Measurements from ENCODE around the gene GPR180.
A peak's percentile ranks its signal among the peaks of the same experiment; 100 is the strongest.

GPR180 gene

DNA sequence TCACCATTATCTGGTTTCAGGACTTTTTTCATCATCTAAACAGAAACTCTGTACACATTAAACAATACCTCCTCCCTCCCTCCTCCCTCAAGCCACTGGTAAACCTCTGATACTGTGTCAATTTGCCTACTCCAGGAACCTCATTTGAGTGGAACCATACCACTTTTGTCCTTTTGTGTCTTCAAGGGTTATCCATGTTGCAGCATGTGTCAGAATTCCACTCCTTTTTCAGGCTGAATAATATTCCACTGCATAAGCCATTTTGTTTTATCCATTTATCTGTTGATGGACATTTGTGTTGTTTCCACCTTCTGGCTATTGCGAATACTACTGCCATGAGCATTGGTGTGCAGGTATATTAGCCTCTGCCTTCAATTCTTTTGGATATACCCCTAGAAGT is 33.2 kb upstream of the GPR180 start:
- no peaks in the 10 kb centered on the region for H3K27me3 ChIP-seq (ENCODE audit: insufficient read depth, low read length)
- peaks cover 35% of the 10 kb centered on the region for H3K36me3 ChIP-seq (ENCODE audit: insufficient read depth, low read depth, low read length)
- no peaks in the 10 kb centered on the region for H3K4me1 ChIP-seq (ENCODE audit: insufficient read depth, low read length)
- H3K9me3 ChIP-seq (ENCODE audit: insufficient read depth, low read depth, low read length): no peaks in the 10 kb centered on the region
- no peak overlapping the region for H3K4me3 ChIP-seq (ENCODE audit: low read length)
- no peak overlapping the region for H3K27ac ChIP-seq (ENCODE audit: low read length)
- no peak overlapping the region for H3K9ac ChIP-seq (ENCODE audit: low read depth, low read length)

DNA sequence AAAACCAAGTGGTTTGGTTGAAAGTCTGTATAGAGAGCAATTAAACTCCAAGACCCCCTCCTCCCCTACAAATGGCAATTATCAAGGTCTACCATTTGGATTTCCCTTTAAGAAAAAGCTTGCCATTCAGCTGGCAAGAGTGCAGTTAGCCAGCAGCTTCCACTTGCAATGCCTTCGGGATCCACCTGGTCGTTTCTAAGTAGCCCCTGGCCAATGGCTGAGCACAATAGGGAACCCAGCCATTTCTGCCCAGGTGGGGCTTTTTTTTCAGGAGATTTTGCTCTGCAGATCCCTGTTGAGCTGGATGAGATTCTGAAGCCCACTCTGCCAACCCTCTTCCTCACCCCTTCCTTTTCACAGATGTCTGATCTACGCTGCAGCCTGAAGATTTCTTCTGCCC is 32.0 kb upstream of the GPR180 start:
- Histone ChIP-seq H3K9me3 (ENCODE audit: insufficient read depth, low read depth, low read length) (no peaks in the 10 kb centered on the region), H3K27me3 (ENCODE audit: insufficient read depth, low read length) (no peaks in the 10 kb centered on the region), H3K9ac (ENCODE audit: low read depth, low read length) (no peak overlapping the region), H3K36me3 (ENCODE audit: insufficient read depth, low read depth, low read length) (peaks cover 45% of the 10 kb centered on the region), H3K4me1 (ENCODE audit: insufficient read depth, low read length) (no peaks in the 10 kb centered on the region), H3K4me3 (ENCODE audit: low read length) (no peak overlapping the region), H3K27ac (ENCODE audit: low read length) (no peak overlapping the region)

DNA sequence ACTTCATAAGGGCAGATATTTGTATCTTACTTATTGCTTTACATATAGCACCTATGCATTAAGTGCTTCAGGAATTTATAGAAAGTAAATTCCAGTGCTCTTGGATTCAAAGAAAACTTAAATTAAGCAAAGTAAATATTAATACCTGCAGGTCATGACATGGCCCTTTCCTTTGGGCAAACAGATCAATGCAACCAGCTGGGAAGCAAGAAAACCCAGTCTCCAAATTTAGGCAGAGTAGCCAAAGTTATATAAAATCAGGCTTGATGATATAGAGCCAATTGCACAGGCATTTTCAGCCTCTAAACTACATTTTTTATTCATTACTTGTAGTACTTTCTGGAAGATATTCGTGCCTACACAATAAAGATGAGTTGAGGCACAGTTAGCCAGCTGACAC is 22.6 kb upstream of the GPR180 start:
- no peak overlapping the region for H3K4me3 ChIP-seq (ENCODE audit: low read length)
- H3K9me3 ChIP-seq (ENCODE audit: insufficient read depth, low read depth, low read length): no peaks in the 10 kb centered on the region
- no peaks in the 10 kb centered on the region for H3K4me1 ChIP-seq (ENCODE audit: insufficient read depth, low read length)
- H3K27ac ChIP-seq (ENCODE audit: low read length): no peak overlapping the region
- no peaks in the 10 kb centered on the region for H3K27me3 ChIP-seq (ENCODE audit: insufficient read depth, low read length)
- peaks cover 97% of the 10 kb centered on the region for H3K36me3 ChIP-seq (ENCODE audit: insufficient read depth, low read depth, low read length)
- no peak overlapping the region for H3K9ac ChIP-seq (ENCODE audit: low read depth, low read length)

DNA sequence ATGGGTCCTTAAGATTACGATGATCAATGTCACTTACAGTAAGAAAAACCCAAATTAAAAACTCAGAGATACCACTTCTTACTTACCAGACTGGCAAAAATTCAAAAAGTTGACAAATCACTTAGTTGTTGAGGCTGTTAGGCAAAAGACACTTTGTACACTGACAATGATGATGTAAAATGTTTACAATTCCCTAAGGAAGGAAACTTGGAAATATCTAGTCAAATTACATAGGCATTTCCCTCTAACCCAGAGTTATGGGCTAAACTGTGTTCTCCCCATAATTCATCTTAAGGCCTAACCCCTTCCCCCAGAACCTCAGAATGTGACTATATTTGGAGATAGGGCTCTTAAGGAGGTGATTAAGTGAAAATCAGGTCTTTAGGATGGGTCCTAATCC is 17.7 kb upstream of the GPR180 start:
- no peak overlapping the region for H3K4me3 ChIP-seq (ENCODE audit: low read length)
- peaks cover 75% of the 10 kb centered on the region for H3K36me3 ChIP-seq (ENCODE audit: insufficient read depth, low read depth, low read length)
- no peaks in the 10 kb centered on the region for H3K4me1 ChIP-seq (ENCODE audit: insufficient read depth, low read length)
- H3K9me3 ChIP-seq (ENCODE audit: insufficient read depth, low read depth, low read length): no peaks in the 10 kb centered on the region
- H3K27ac ChIP-seq (ENCODE audit: low read length): no peak overlapping the region
- no peak overlapping the region for H3K9ac ChIP-seq (ENCODE audit: low read depth, low read length)
- no peaks in the 10 kb centered on the region for H3K27me3 ChIP-seq (ENCODE audit: insufficient read depth, low read length)

DNA sequence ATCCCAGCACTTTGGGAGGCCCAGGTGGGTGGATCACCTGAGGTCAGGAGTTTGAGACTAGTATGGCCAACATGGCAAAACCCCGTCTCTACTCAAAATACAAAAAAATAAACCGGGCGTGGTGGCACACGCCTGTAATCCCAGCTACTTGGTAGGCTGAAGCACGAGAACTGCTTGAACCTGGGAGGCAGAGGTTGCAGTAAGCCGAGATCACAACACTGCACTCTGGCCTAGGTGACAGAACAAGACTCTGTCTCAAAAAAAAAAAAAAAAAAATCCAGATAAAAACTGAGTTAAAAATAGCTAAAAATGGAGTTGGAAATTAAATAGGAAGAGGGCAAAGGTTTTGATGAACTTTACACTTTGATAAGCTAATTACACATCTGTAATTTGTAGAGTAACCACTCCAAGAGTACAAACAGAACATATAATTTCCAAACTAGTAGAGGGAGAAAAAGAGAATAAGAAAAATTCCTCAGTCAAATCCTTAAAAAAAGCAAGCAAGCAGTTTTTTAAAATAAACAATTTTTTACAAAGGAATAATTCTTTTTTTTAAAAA is 16.0 kb upstream of the GPR180 start:
- no peak overlapping the region for H3K9ac ChIP-seq (ENCODE audit: low read depth, low read length)
- no peak overlapping the region for H3K4me3 ChIP-seq (ENCODE audit: low read length)
- H3K4me1 ChIP-seq (ENCODE audit: insufficient read depth, low read length): no peaks in the 10 kb centered on the region
- no peaks in the 10 kb centered on the region for H3K9me3 ChIP-seq (ENCODE audit: insufficient read depth, low read depth, low read length)
- no peak overlapping the region for H3K27ac ChIP-seq (ENCODE audit: low read length)
- H3K36me3 ChIP-seq (ENCODE audit: insufficient read depth, low read depth, low read length): peaks cover 70% of the 10 kb centered on the region
- no peaks in the 10 kb centered on the region for H3K27me3 ChIP-seq (ENCODE audit: insufficient read depth, low read length)

DNA sequence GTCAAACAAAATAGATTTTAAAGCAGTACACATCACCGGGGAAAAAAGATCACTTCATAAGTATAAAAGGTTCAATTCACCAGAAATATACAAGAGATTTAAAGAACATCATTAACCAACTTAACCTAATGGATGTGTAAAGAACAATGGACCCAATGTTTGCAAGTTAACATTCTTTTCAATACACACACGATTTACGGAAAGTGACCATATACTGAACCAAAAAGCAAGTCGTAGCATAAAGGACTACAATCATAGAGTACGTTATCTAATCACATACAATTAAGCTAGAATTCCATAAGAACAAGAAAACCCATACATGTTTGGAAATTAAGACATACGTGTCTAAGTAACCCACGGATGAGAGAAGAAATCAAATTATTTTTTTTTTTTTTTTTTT is 15.3 kb upstream of the GPR180 start:
- H3K9ac ChIP-seq (ENCODE audit: low read depth, low read length): no peak overlapping the region
- no peaks in the 10 kb centered on the region for H3K4me1 ChIP-seq (ENCODE audit: insufficient read depth, low read length)
- peaks cover 70% of the 10 kb centered on the region for H3K36me3 ChIP-seq (ENCODE audit: insufficient read depth, low read depth, low read length)
- H3K9me3 ChIP-seq (ENCODE audit: insufficient read depth, low read depth, low read length): no peaks in the 10 kb centered on the region
- H3K4me3 ChIP-seq (ENCODE audit: low read length): no peak overlapping the region
- no peaks in the 10 kb centered on the region for H3K27me3 ChIP-seq (ENCODE audit: insufficient read depth, low read length)
- H3K27ac ChIP-seq (ENCODE audit: low read length): no peak overlapping the region

DNA sequence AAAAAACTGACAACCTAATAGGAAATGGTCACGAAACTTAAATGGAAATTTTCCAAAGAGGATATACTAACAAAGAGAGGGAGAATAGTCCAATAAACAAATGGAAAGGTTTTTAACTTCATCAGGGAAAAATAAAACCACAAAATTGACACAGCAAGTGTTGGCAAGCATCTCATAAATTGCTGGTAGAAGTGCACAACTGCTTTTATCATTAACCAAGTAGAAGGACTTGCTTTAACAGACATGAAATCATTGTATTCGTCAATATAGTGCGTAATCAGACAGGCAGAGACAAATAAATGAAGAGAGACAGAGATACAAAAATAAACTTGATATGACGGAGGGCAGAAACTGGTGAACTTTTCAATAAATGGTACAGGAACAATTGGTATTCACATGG is 13.1 kb upstream of the GPR180 start:
- Histone ChIP-seq H3K36me3 (ENCODE audit: insufficient read depth, low read depth, low read length) (peaks cover 73% of the 10 kb centered on the region), H3K27me3 (ENCODE audit: insufficient read depth, low read length) (no peaks in the 10 kb centered on the region), H3K4me1 (ENCODE audit: insufficient read depth, low read length) (no peaks in the 10 kb centered on the region), H3K9ac (ENCODE audit: low read depth, low read length) (no peak overlapping the region), H3K4me3 (ENCODE audit: low read length) (no peak overlapping the region), H3K9me3 (ENCODE audit: insufficient read depth, low read depth, low read length) (no peaks in the 10 kb centered on the region), H3K27ac (ENCODE audit: low read length) (no peak overlapping the region)

DNA sequence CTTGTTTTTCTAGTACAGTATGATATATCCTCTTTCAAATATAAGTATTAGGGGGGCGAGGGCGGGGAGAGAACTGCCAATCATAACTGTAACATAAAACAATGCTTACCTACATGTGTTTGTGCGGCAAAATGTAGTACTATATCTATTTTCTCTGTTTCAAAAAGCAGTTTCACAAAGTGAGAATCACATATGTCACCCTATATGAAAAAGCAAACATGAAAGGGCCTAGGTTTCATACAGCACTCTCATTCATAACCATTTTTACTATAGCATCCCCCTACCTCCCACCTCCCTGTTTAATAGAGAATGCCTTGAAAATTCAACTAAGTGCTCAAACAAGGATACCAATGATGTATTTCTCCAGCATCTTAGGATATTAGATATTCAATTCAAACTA is 10.9 kb upstream of the GPR180 start:
- no peak overlapping the region for H3K9ac ChIP-seq (ENCODE audit: low read depth, low read length)

DNA sequence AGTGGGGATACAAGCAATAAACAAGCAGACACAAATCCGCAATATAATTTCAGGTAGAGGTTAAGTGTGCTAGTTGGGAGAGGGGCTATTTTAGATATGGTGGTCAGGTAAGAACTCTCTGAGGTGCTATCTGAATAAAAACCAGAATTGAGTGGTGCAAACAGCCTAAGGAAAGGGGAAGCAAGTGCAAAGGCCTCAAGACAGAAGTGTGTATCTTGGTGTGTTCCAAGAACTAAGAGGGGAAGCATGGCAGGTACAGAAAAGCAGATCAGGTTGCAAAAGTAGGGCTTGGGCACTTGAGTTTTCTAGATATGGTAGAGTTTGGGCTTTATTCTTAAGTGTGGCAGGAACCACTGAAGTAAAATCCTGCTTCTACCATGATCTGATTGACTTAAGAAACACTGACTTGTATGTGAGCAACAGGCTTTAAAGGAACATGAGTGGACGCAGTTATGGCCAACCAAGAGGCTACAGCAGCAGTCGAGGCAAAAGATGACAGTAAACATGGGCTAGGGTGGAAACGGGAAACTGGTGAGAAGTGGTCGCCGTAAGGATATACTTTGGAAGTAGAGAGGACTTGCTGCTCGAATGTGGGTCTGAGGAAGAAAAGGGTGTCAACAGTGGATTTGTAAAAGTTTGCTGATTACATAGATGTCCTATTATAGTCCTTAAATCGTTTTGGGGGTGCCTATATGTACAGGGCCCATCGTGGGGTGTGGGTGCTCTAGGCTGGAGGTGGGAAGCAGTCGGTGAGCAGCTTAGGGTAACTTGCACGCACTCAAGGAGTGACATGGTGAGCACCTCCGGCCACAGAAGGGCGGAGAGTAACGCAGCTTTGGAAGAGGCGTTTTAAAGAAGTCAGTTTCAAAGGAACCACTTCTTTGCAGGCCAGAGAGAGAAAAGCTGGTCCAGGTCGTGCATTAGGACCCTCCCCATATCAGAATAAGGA is 6.4 kb upstream of the GPR180 start:
- peaks cover 35% of the 10 kb centered on the region for H3K36me3 ChIP-seq (ENCODE audit: insufficient read depth, low read depth, low read length)
- peaks cover 5% of the 10 kb centered on the region; the same call in 1 of the 2 replicates for H3K4me1 ChIP-seq (ENCODE audit: insufficient read depth, low read length)
- H3K27me3 ChIP-seq (ENCODE audit: insufficient read depth, low read length): peaks cover 5% of the 10 kb centered on the region; the same call in 1 of the 2 replicates
- H3K9me3 ChIP-seq (ENCODE audit: insufficient read depth, low read depth, low read length): no peaks in the 10 kb centered on the region
- H3K9ac ChIP-seq (ENCODE audit: low read depth, low read length): peak overlapping the region; percentile 97
- peak overlapping the region; percentile 82 for H3K27ac ChIP-seq (ENCODE audit: low read length)
- H3K4me3 ChIP-seq (ENCODE audit: low read length): peak overlapping the region; percentile 97

More for the DNA sequence above, 10.9 kb upstream of the GPR180 start:
- no peak overlapping the region for H3K27ac ChIP-seq (ENCODE audit: low read length)
- no peaks in the 10 kb centered on the region for H3K27me3 ChIP-seq (ENCODE audit: insufficient read depth, low read length)
- no peak overlapping the region for H3K4me3 ChIP-seq (ENCODE audit: low read length)
- peaks cover 54% of the 10 kb centered on the region for H3K36me3 ChIP-seq (ENCODE audit: insufficient read depth, low read depth, low read length)
- H3K4me1 ChIP-seq (ENCODE audit: insufficient read depth, low read length): peaks cover 5% of the 10 kb centered on the region; the same call in 1 of the 2 replicates
- no peaks in the 10 kb centered on the region for H3K9me3 ChIP-seq (ENCODE audit: insufficient read depth, low read depth, low read length)

DNA sequence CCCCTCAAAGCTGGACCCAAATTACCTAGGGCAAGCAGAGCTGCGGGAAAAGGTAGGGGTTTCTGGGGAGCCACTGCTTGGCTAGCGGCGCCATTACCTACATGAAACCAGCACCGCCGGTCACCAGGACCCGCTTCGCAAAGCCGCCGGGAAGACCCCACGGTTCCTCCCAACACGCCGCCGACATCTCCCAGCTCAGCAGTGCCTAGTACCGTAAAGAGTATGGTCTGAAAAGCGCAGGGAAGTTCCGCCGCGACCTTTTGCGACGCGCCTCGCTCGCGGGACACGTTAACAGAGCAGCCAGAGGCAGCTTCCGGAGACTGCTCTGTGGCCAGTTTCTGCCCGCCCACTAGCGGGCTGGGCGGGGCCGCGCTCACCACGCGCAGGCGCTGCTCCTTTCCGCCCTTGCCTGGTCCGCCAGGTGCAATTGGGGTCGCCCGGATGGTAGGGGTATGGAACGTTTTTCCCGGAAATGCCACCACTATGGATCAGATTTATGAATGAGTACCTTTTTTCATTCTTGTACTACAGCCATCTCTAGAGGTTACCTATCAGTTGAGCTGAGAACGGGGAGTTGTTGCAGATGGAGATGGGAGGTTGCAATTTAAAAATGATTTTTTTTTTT is 5.6 kb upstream of the GPR180 start, which contains the start of gene TGDS:
TSS of gene TGDS (minus strand) at position 203 of the 625 bp plus-strand sequence. CDS start at position 187, 16 bp downstream.
- Histone ChIP-seq H3K9ac (ENCODE audit: low read depth, low read length) (peak within 1 kb of the TSS; percentile 97), H3K4me1 (ENCODE audit: insufficient read depth, low read length) (peaks cover 5% of the 10 kb centered on the region; the same call in 1 of the 2 replicates), H3K27me3 (ENCODE audit: insufficient read depth, low read length) (peaks cover 13% of the 10 kb centered on the region), H3K27ac (ENCODE audit: low read length) (peak within 1 kb of the TSS; percentile 82), H3K36me3 (ENCODE audit: insufficient read depth, low read depth, low read length) (peaks cover 27% of the 10 kb centered on the region), H3K9me3 (ENCODE audit: insufficient read depth, low read depth, low read length) (peaks cover 5% of the 10 kb centered on the region; the same call in 1 of the 2 replicates), H3K4me3 (ENCODE audit: low read length) (peak within 1 kb of the TSS; percentile 97)

DNA sequence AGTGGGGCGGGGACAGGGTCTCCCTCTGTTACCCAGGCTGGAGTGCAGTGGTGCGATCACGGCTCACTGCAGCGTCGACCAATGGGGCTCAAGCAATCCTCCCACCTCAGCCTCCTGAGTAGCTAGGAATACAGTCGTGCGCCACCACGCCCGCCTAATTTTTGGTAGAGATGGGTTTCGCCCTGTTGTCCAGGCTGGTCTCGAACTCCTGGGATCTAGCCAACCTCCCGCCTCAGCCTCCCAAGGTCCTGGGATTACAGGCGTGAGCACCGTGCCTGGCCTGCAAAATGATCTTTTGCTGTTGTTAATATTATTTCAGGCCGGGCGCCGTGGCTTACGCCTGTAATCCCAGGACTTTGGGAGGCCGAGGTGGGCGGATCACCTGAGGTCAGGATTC is 5.1 kb upstream of the GPR180 start:
- Histone ChIP-seq H3K4me1 (ENCODE audit: insufficient read depth, low read length) (peaks cover 5% of the 10 kb centered on the region; the same call in 1 of the 2 replicates), H3K36me3 (ENCODE audit: insufficient read depth, low read depth, low read length) (peaks cover 22% of the 10 kb centered on the region), H3K4me3 (ENCODE audit: low read length) (peak overlapping the region; percentile 97), H3K27me3 (ENCODE audit: insufficient read depth, low read length) (peaks cover 13% of the 10 kb centered on the region), H3K9me3 (ENCODE audit: insufficient read depth, low read depth, low read length) (peaks cover 5% of the 10 kb centered on the region; the same call in 1 of the 2 replicates), H3K27ac (ENCODE audit: low read length) (no peak overlapping the region), H3K9ac (ENCODE audit: low read depth, low read length) (peak overlapping the region; percentile 97; the same call in 1 of the 2 replicates)

All from iPS-20b (cell line).